ENCODE measurements around the gene GAD1. TPM values are rescaled to one million over a fixed set of nuclear protein-coding genes. Genes with fewer than 3 reads are reported as not detected.

The GAD1 gene
- polyA plus RNA-seq, 1 donor from 2014 or later: 56.3 TPM

DNA sequence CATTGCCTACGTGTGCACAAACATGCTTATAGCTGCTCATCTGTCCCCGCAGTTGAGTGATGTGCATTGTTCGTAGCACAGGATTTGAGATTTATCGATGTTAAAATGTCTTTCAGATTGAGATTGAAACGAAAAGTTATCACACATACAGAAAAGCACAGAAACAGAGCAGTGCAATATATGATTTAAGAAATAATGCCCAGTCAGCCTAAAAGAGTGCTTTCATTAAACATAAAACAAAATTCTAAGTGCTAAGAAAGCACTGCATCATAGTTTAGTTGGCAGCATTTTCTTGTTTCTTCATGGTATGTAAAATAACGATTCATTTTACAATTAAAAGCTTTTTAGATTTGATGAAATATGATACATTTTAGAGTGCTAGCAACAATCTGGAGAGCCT lies 80.4 kb downstream of the GAD1 start (continued):
- no peak for TF ChIP-seq REST (IDR thresholded peaks at IDR 0.05; ENCODE audit: borderline replicate concordance)

GRCh38 chr2:170905864-170906263 lies 89.2 kb downstream of the GAD1 start:
- H3F3A ChIP-seq (ENCODE audit: insufficient read depth, low read length, poor library complexity, severe bottlenecking): no peaks in the 10 kb centered on the region
- H3K9me2 ChIP-seq (ENCODE audit: insufficient read depth, low read length): no peaks in the 10 kb centered on the region
- H3K79me2 ChIP-seq (replicated peaks; ENCODE audit: insufficient read depth, low read length): no peaks in the 10 kb centered on the region
- H2AFZ ChIP-seq (ENCODE audit: low read depth, low read length): no peak overlapping the region
- no peak overlapping the region for H3K27ac ChIP-seq (ENCODE audit: low read length)
- H3K9me3 ChIP-seq (ENCODE audit: low read length): no peaks in the 10 kb centered on the region
- H3K4me3 ChIP-seq (ENCODE audit: low read length): no peak overlapping the region
- H4K20me1 ChIP-seq (ENCODE audit: insufficient read depth): no peaks in the 10 kb centered on the region
- H3K9ac ChIP-seq (ENCODE audit: low read length): no peak overlapping the region
- no peak overlapping the region for H3K4me2 ChIP-seq (ENCODE audit: low read length)
- no peaks in the 10 kb centered on the region for H3K36me3 ChIP-seq (ENCODE audit: insufficient read depth, low read length)
- TF ChIP-seq, protein P1, sequence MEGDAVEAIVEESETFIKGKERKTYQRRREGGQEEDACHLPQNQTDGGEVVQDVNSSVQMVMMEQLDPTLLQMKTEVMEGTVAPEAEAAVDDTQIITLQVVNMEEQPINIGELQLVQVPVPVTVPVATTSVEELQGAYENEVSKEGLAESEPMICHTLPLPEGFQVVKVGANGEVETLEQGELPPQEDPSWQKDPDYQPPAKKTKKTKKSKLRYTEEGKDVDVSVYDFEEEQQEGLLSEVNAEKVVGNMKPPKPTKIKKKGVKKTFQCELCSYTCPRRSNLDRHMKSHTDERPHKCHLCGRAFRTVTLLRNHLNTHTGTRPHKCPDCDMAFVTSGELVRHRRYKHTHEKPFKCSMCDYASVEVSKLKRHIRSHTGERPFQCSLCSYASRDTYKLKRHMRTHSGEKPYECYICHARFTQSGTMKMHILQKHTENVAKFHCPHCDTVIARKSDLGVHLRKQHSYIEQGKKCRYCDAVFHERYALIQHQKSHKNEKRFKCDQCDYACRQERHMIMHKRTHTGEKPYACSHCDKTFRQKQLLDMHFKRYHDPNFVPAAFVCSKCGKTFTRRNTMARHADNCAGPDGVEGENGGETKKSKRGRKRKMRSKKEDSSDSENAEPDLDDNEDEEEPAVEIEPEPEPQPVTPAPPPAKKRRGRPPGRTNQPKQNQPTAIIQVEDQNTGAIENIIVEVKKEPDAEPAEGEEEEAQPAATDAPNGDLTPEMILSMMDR (IDR thresholded peaks at IDR 0.05; ENCODE audit: poor library complexity, severe bottlenecking): no peak
- TF ChIP-seq EP300 (conservative IDR thresholded peaks at IDR 0.05; ENCODE audit: poor library complexity, severe bottlenecking) (no peak), POLR2AphosphoS5 (IDR thresholded peaks at IDR 0.05) (no peak)
- H3K27me3 ChIP-seq (ENCODE audit: insufficient read depth, low read depth, low read length): no peaks in the 10 kb centered on the region

Small RNAs within 50 kb of the gene (small RNA-seq; reads per million reads assigned to genes)
- gene RF00019: 0 to 1.2 (median 0) reads per million in 3 experiments

Other genes starting within 250 kb of the GAD1 start
- 0.15 TPM in 1 of 2 replicates, not detected in the other for gene SP5, start 101.5 kb upstream of the GAD1 start, polyA plus RNA-seq
- 1.3 TPM in 1 of 2 replicates, not detected in the other for gene ERICH2, start 46.5 kb upstream of the GAD1 start, polyA plus RNA-seq
- gene GORASP2, start 112.4 kb downstream of the GAD1 start, polyA plus RNA-seq: 20.4 and 23.4 TPM in 2 replicates